Measurements from ENCODE around the gene TMEM266. TPM values are rescaled to one million over a fixed set of nuclear protein-coding genes. Genes with fewer than 3 reads are reported as not detected.

TMEM266 gene
- total RNA-seq, 1 donor: not detected

- Histone ChIP-seq H3K4me3 (ENCODE audit: low read length) (no peak overlapping the region), H3K4me1 (ENCODE audit: insufficient read depth, low read length) (peaks cover 17% of the 10 kb centered on the region), H3K9me3 (ENCODE audit: low read depth, low read length) (no peaks in the 10 kb centered on the region), H3K27me3 (ENCODE audit: insufficient read depth, low read length) (peaks cover 15% of the 10 kb centered on the region)
Measured at GRCh38 chr15:76190070-76190564, 130.3 kb downstream of the TMEM266 start.

- peaks cover 17% of the 10 kb centered on the region for H3K4me1 ChIP-seq (ENCODE audit: insufficient read depth, low read length)
- H3K4me3 ChIP-seq (ENCODE audit: low read length): no peak overlapping the region
Measured at GRCh38 chr15:76190751-76191538, 131.2 kb downstream of the TMEM266 start.

GRCh38 chr15:76191539-76192244 lies 131.9 kb downstream of the TMEM266 start:
- Histone ChIP-seq H3K4me3 (ENCODE audit: low read length) (no peak overlapping the region), H3K27me3 (ENCODE audit: insufficient read depth, low read length) (peaks cover 15% of the 10 kb centered on the region), H3K9me3 (ENCODE audit: low read depth, low read length) (no peaks in the 10 kb centered on the region), H3K4me1 (ENCODE audit: insufficient read depth, low read length) (peaks cover 23% of the 10 kb centered on the region)

More at GRCh38 chr15:76190751-76191538, 131.2 kb downstream of the TMEM266 start:
- H3K27me3 ChIP-seq (ENCODE audit: insufficient read depth, low read length): peaks cover 15% of the 10 kb centered on the region
- no peaks in the 10 kb centered on the region for H3K9me3 ChIP-seq (ENCODE audit: low read depth, low read length)

GRCh38 chr15:76192715-76193114 lies 132.9 kb downstream of the TMEM266 start:
- peaks cover 27% of the 10 kb centered on the region for H3K4me1 ChIP-seq (ENCODE audit: insufficient read depth, low read length)
- no peaks in the 10 kb centered on the region for H3K9me3 ChIP-seq (ENCODE audit: low read depth, low read length)
- no peak overlapping the region for H3K4me3 ChIP-seq (ENCODE audit: low read length)
- H3K27me3 ChIP-seq (ENCODE audit: insufficient read depth, low read length): peaks cover 15% of the 10 kb centered on the region

GRCh38 chr15:76193934-76194333 lies 134.1 kb downstream of the TMEM266 start:
- Histone ChIP-seq H3K27me3 (ENCODE audit: insufficient read depth, low read length) (peaks cover 12% of the 10 kb centered on the region), H3K4me3 (ENCODE audit: low read length) (no peak overlapping the region), H3K9me3 (ENCODE audit: low read depth, low read length) (no peaks in the 10 kb centered on the region), H3K4me1 (ENCODE audit: insufficient read depth, low read length) (peaks cover 27% of the 10 kb centered on the region)

GRCh38 chr15:76195506-76196268 lies 135.9 kb downstream of the TMEM266 start:
- no peaks in the 10 kb centered on the region for H3K9me3 ChIP-seq (ENCODE audit: low read depth, low read length)

GRCh38 chr15:76196269-76197231 lies 136.8 kb downstream of the TMEM266 start:
- Histone ChIP-seq H3K4me3 (ENCODE audit: low read length) (no peak overlapping the region), H3K4me1 (ENCODE audit: insufficient read depth, low read length) (peaks cover 14% of the 10 kb centered on the region), H3K27me3 (ENCODE audit: insufficient read depth, low read length) (peaks cover under 1% of the 10 kb centered on the region), H3K9me3 (ENCODE audit: low read depth, low read length) (no peaks in the 10 kb centered on the region)

More at GRCh38 chr15:76195506-76196268, 135.9 kb downstream of the TMEM266 start:
- peaks cover 22% of the 10 kb centered on the region for H3K4me1 ChIP-seq (ENCODE audit: insufficient read depth, low read length)
- peaks cover 4% of the 10 kb centered on the region for H3K27me3 ChIP-seq (ENCODE audit: insufficient read depth, low read length)
- no peak overlapping the region for H3K4me3 ChIP-seq (ENCODE audit: low read length)

GRCh38 chr15:76197703-76198455 lies 138.1 kb downstream of the TMEM266 start:
- peaks cover 10% of the 10 kb centered on the region for H3K4me1 ChIP-seq (ENCODE audit: insufficient read depth, low read length)
- no peak overlapping the region for H3K4me3 ChIP-seq (ENCODE audit: low read length)
- H3K9me3 ChIP-seq (ENCODE audit: low read depth, low read length): no peaks in the 10 kb centered on the region
- no peaks in the 10 kb centered on the region for H3K27me3 ChIP-seq (ENCODE audit: insufficient read depth, low read length)

GRCh38 chr15:76198456-76199105 lies 138.8 kb downstream of the TMEM266 start:
- peaks cover 10% of the 10 kb centered on the region for H3K4me1 ChIP-seq (ENCODE audit: insufficient read depth, low read length)
- H3K4me3 ChIP-seq (ENCODE audit: low read length): no peak overlapping the region
- H3K9me3 ChIP-seq (ENCODE audit: low read depth, low read length): no peaks in the 10 kb centered on the region
- H3K27me3 ChIP-seq (ENCODE audit: insufficient read depth, low read length): no peaks in the 10 kb centered on the region

- H3K4me3 ChIP-seq (ENCODE audit: low read length): no peak overlapping the region
- H3K27me3 ChIP-seq (ENCODE audit: insufficient read depth, low read length): no peaks in the 10 kb centered on the region
- no peaks in the 10 kb centered on the region for H3K9me3 ChIP-seq (ENCODE audit: low read depth, low read length)
- peaks cover 10% of the 10 kb centered on the region for H3K4me1 ChIP-seq (ENCODE audit: insufficient read depth, low read length)
Measured at GRCh38 chr15:76199106-76200082, 139.6 kb downstream of the TMEM266 start.

GRCh38 chr15:76200083-76200465 lies 140.3 kb downstream of the TMEM266 start:
- H3K9me3 ChIP-seq (ENCODE audit: low read depth, low read length): no peaks in the 10 kb centered on the region
- H3K4me3 ChIP-seq (ENCODE audit: low read length): no peak overlapping the region
- H3K27me3 ChIP-seq (ENCODE audit: insufficient read depth, low read length): no peaks in the 10 kb centered on the region
- H3K4me1 ChIP-seq (ENCODE audit: insufficient read depth, low read length): peaks cover 10% of the 10 kb centered on the region

- H3K4me1 ChIP-seq (ENCODE audit: insufficient read depth, low read length): peaks cover 10% of the 10 kb centered on the region
- no peak overlapping the region for H3K4me3 ChIP-seq (ENCODE audit: low read length)
- no peaks in the 10 kb centered on the region for H3K9me3 ChIP-seq (ENCODE audit: low read depth, low read length)
- no peaks in the 10 kb centered on the region for H3K27me3 ChIP-seq (ENCODE audit: insufficient read depth, low read length)
Measured at GRCh38 chr15:76200641-76201105, 140.9 kb downstream of the TMEM266 start.

All from mononuclear cell (primary cell).